GM23338 (cell line): Measurements from ENCODE around the gene STK31. TPM values are rescaled to one million over a fixed set of nuclear protein-coding genes. Genes with fewer than 3 reads are reported as not detected.

Source experiments
- ATAC-seq: fragments of 200-7000 bp; cut with Tn5 transposase; 3 replicates; pipeline ENCODE4 v1.9.1; 2020
- DNase-seq: peaks from one replicate; pipeline ENCODE4 v3.0.0-alpha.2; 2015; ENCODE audit warnings: low spot score
- H2AFZ ChIP-seq: fragments of 200-600 bp; sonication (generic); 2 replicates; pipeline ENCODE4 v1.8.0; 2016; ENCODE audit warnings: antibody characterized with exemption, mild to moderate bottlenecking, moderate library complexity
- H3F3A ChIP-seq: fragments of 200-600 bp; sonication (generic); replicated peaks from 2 replicates; pipeline ENCODE4 v1.8.0; 2017; ENCODE audit warnings: antibody characterized with exemption, mixed run types, low read depth
- H3K27ac ChIP-seq: fragments of 200-600 bp; sonication (generic); 2 replicates; pipeline ENCODE4 v1.6.1; 2016; ENCODE audit warnings: low read depth
- H3K27me3 ChIP-seq: fragments of 200-600 bp; sonication (generic); 2 replicates; pipeline ENCODE4 v1.8.0; 2016; ENCODE audit warnings: mild to moderate bottlenecking, mixed run types, moderate library complexity; ENCODE audit not compliant: insufficient read depth
- H3K36me3 ChIP-seq: fragments of 200-600 bp; sonication (generic); 2 replicates; pipeline ENCODE4 v1.8.0; 2016; ENCODE audit warnings: mild to moderate bottlenecking; ENCODE audit not compliant: insufficient read depth
- H3K4me1 ChIP-seq: fragments of 200-600 bp; sonication (generic); 2 replicates; pipeline ENCODE4 v1.8.0; 2016; ENCODE audit warnings: mild to moderate bottlenecking, moderate library complexity; ENCODE audit not compliant: insufficient read depth
- H3K4me2 ChIP-seq: fragments of 200-600 bp; sonication (generic); 2 replicates; pipeline ENCODE4 v1.7.1; 2017; ENCODE audit warnings: mixed run types
- H3K4me3 ChIP-seq: fragments of 200-600 bp; sonication (generic); 2 replicates; pipeline ENCODE4 v1.6.1; 2016; ENCODE audit warnings: mixed run types
- H3K79me2 ChIP-seq: fragments of 200-600 bp; sonication (generic); replicated peaks from 2 replicates; pipeline ENCODE4 v1.8.0; 2017; ENCODE audit warnings: mild to moderate bottlenecking; ENCODE audit not compliant: insufficient read depth
- H3K9me2 ChIP-seq: fragments of 200-600 bp; sonication (generic); 2 replicates; pipeline ENCODE4 v1.8.0; 2017; ENCODE audit not compliant: insufficient read depth
- H4K20me1 ChIP-seq: fragments of 200-600 bp; sonication (generic); replicated peaks from 2 replicates; pipeline ENCODE4 v1.8.0; 2017; ENCODE audit warnings: mild to moderate bottlenecking; ENCODE audit not compliant: insufficient read depth
- H3K27ac Mint-ChIP-seq: 2 replicates; pipeline ENCODE4 v1.8.0; 2020; ENCODE audit warnings: inconsistent platforms, mild to moderate bottlenecking, moderate library complexity, mixed read lengths
- H3K27me3 Mint-ChIP-seq: 3 replicates; pipeline ENCODE4 v1.8.0; 2022; ENCODE audit warnings: low read depth, mild to moderate bottlenecking, moderate library complexity, mixed read lengths, inconsistent platforms; ENCODE audit not compliant: insufficient read depth, poor library complexity
- H3K36me3 Mint-ChIP-seq: 3 replicates; pipeline ENCODE4 v1.8.0; 2021; ENCODE audit warnings: low read depth, mild to moderate bottlenecking, inconsistent platforms, moderate library complexity, mixed read lengths
- H3K4me1 Mint-ChIP-seq: 3 replicates; pipeline ENCODE4 v1.8.0; 2020; ENCODE audit warnings: mild to moderate bottlenecking, inconsistent platforms, mixed read lengths
- H3K4me3 Mint-ChIP-seq: 3 replicates; pipeline ENCODE4 v1.8.0; 2021; ENCODE audit warnings: moderate library complexity, mild to moderate bottlenecking, inconsistent platforms, mixed read lengths
- H3K9me3 Mint-ChIP-seq: 3 replicates; pipeline ENCODE4 v1.8.0; 2020; ENCODE audit warnings: moderate library complexity, mild to moderate bottlenecking, inconsistent platforms, mixed read lengths
- CREB1 ChIP-seq: fragments of 250-450 bp; sonication (Bioruptor Pico); IDR thresholded peaks from 2 replicates; pipeline ENCODE4 v1.5.0; 2020; ENCODE audit warnings: low read depth, mild to moderate bottlenecking, moderate library complexity
- NANOG ChIP-seq: IDR thresholded peaks from 2 replicates; pipeline ENCODE4 v1.6.1; 2016; ENCODE audit warnings: antibody characterized with exemption, borderline replicate concordance
- POLR2AphosphoS5 ChIP-seq: IDR thresholded peaks from 2 replicates; pipeline ENCODE4 v1.6.1; 2016; ENCODE audit warnings: antibody characterized with exemption, low read depth
- STAT1 ChIP-seq: IDR thresholded peaks from one replicate; pipeline ENCODE4 v1.6.1; 2016; ENCODE audit warnings: antibody characterized with exemption; ENCODE audit not compliant: unreplicated experiment
- ZNF462 ChIP-seq: fragments of 250-450 bp; sonication (Bioruptor Pico); IDR thresholded peaks from 2 replicates; pipeline ENCODE4 v1.5.0; 2020; ENCODE audit warnings: mild to moderate bottlenecking, moderate library complexity
- polyA plus RNA-seq: library from polyadenylated mRNA; unstranded; fragments of >200 nt; fragmentation: Nextera tagmentation; extraction: Ambion mirVana; gene quantifications from 2 replicates; pipeline ENCODE4 v1.2.1, GENCODE V29; 2016
- total RNA-seq: library from RNA; depleted of rRNA; stranded (reverse); fragments of >200 nt; shearing (Covaris generic); gene quantifications from 2 replicates; pipeline ENCODE4 v1.2.3, GENCODE V29; 2014
- TF ChIP-seq, protein P1 (sequence below), 2 experiments: fragments of 200-600 bp in 1 of 2; sonication (generic) in 1 of 2; conservative IDR thresholded peaks; 2 replicates each; pipeline versions ENCODE4 v1.5.1 to v1.6.1; 2016 to 2017; ENCODE audit warnings: antibody characterized with exemption in 2 of 2, low read depth in 2 of 2, mild to moderate bottlenecking in 2 of 2, moderate library complexity in 1 of 2

STK31 gene
- total and polyA plus RNA-seq, 2 experiments from 2014 or later = 0.31 to 0.55 TPM

DNA sequence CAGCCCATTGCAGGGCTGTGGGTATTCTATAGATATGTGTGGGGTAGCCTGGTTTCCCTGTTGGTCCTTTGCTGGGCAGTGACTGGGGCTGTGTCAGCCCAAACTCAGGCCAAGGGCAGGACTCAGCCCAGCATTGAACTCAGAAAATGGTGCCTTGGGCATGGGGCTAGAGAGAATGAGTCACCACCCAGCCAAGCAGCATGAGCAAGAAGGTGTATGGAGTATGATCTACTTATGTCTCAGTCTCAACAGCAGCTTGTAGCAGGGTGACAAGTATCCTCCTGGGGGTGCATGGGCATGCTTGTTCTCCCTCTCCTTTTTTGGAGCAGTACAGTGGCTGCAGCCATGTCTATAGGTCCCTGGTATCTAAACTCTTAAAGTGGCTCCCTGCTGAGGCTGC is 32.0 kb downstream of the STK31 start (continued):
- TF ChIP-seq ZNF462 (CRISPR knock-in tag) (no peak), STAT1 (no peak), NANOG (no peak)

DNA sequence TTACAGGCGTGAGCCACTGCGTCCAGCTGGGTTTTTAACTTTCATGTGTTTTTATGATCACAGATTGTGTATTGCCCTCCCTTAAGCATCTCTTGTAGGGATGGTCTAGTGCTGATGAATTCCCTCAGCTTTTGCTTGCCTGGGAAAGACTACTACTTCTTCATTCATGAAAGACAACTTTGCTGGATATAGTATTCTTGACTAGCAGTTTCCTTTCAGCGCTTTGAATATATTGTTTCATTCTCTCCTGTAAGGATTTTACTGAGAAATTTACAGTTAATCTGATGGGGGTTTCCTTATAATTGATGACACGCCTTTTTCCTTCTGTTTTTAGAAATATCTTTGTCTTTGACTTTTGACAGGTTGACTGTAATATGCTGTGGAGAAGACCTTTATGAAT is 33.2 kb downstream of the STK31 start:
- no peak overlapping the region for H3K27ac Mint-ChIP-seq
- no peak for DNase-seq
- H3K4me1 Mint-ChIP-seq = no peaks in the 10 kb centered on the region
- TF ChIP-seq, protein P1, sequence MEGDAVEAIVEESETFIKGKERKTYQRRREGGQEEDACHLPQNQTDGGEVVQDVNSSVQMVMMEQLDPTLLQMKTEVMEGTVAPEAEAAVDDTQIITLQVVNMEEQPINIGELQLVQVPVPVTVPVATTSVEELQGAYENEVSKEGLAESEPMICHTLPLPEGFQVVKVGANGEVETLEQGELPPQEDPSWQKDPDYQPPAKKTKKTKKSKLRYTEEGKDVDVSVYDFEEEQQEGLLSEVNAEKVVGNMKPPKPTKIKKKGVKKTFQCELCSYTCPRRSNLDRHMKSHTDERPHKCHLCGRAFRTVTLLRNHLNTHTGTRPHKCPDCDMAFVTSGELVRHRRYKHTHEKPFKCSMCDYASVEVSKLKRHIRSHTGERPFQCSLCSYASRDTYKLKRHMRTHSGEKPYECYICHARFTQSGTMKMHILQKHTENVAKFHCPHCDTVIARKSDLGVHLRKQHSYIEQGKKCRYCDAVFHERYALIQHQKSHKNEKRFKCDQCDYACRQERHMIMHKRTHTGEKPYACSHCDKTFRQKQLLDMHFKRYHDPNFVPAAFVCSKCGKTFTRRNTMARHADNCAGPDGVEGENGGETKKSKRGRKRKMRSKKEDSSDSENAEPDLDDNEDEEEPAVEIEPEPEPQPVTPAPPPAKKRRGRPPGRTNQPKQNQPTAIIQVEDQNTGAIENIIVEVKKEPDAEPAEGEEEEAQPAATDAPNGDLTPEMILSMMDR (conservative IDR thresholded peaks at IDR 0.05; ENCODE audit: low read depth in 2 of 2) = no peak
- TF ChIP-seq NANOG = no peak
- TF ChIP-seq ZNF462 (CRISPR knock-in tag) = no peak
- TF ChIP-seq CREB1 (CRISPR knock-in tag) = no peak
- TF ChIP-seq POLR2AphosphoS5 = no peak

More for the DNA sequence above, 33.2 kb downstream of the STK31 start:
- Mint-ChIP-seq H3K36me3 (peaks cover 33% of the 10 kb centered on the region), H3K9me3 (peaks cover 46% of the 10 kb centered on the region), H3K4me3 (no peak overlapping the region), H3K27me3 (peaks cover 3% of the 10 kb centered on the region)
- Histone ChIP-seq H3K79me2 (no peaks in the 10 kb centered on the region), H3K9me2 (no peaks in the 10 kb centered on the region), H3K27me3 (no peaks in the 10 kb centered on the region), H3K4me1 (no peaks in the 10 kb centered on the region), H3K4me2 (no peak overlapping the region), H2AFZ (no peak overlapping the region), H3K4me3 (no peak overlapping the region), H3F3A (no peaks in the 10 kb centered on the region), H4K20me1 (no peaks in the 10 kb centered on the region), H3K27ac (no peak overlapping the region), H3K36me3 (peaks cover 5% of the 10 kb centered on the region; the same call in 1 of the 2 replicates)
- no peak for ATAC-seq
